Naive B cell (primary cell): ENCODE results near the gene PHLPP2. TPM values are rescaled to one million over a fixed set of nuclear protein-coding genes. Genes with fewer than 3 reads are reported as not detected.
A peak's percentile ranks its signal among the peaks of the same experiment; 100 is the strongest.

ENCODE experiments used
- ATAC-seq, 2 donors: fragments of 150-1000 bp; cut with Tn5 transposase; 2 replicates each; pipeline ENCODE4 v1.10.0; 2021; ENCODE audit warnings: low read depth in 2 of 2, mild to moderate bottlenecking in 2 of 2, moderate library complexity in 2 of 2
- DNase-seq: peaks from one replicate; pipeline ENCODE4 v3.0.0; 2022
- H3K27ac Mint-ChIP-seq, 6 donors: one replicate each; pipeline ENCODE4 v1.8.0; 2020 to 2022; ENCODE audit warnings: mild to moderate bottlenecking in 6 of 6, mixed read lengths in 6 of 6, moderate library complexity in 5 of 6, inconsistent platforms in 2 of 6
- H3K27me3 Mint-ChIP-seq, 3 donors: one replicate each; pipeline ENCODE4 v1.8.0; 2021 to 2022; ENCODE audit warnings: mixed read lengths in 3 of 3, mild to moderate bottlenecking in 1 of 3
- H3K36me3 Mint-ChIP-seq, 2 donors: one replicate each; pipeline ENCODE4 v1.8.0; 2020 to 2022; ENCODE audit warnings: mixed read lengths in 2 of 2, inconsistent platforms in 1 of 2, mild to moderate bottlenecking in 1 of 2
- H3K4me1 Mint-ChIP-seq, 3 donors: one replicate each; pipeline ENCODE4 v1.8.0; 2020 to 2022; ENCODE audit warnings: mixed read lengths in 3 of 3, inconsistent platforms in 1 of 3, mild to moderate bottlenecking in 1 of 3, moderate library complexity in 1 of 3
- H3K4me3 Mint-ChIP-seq, 8 donors: one replicate each; pipeline ENCODE4 v1.8.0; 2020 to 2022; ENCODE audit warnings: mild to moderate bottlenecking in 8 of 8, mixed read lengths in 8 of 8, moderate library complexity in 8 of 8, inconsistent platforms in 2 of 8
- H3K9me3 Mint-ChIP-seq, 7 donors: one replicate each; pipeline ENCODE4 v1.8.0; 2020 to 2022; ENCODE audit warnings: mixed read lengths in 7 of 7, mild to moderate bottlenecking in 5 of 7, inconsistent platforms in 2 of 7, moderate library complexity in 1 of 7
- polyA plus RNA-seq, 6 donors: library from polyadenylated mRNA; unstranded; fragments of 300-500 nt; fragmentation: Illumina TruSeq; gene quantifications; one replicate each; pipeline ENCODE4 v1.2.3, GENCODE V29; 2021; ENCODE audit warnings: low read depth in 6 of 6

The PHLPP2 gene
- 1 to 10 TPM; 1.1 to 6.6 (median 4.0) TPM for polyA plus RNA-seq

- DNase-seq: no peak
- H3K36me3 Mint-ChIP-seq: no peaks in the 10 kb centered on the region
- no peaks in the 10 kb centered on the region for H3K9me3 Mint-ChIP-seq
- peak within 1 kb of the TSS; percentile 32 to 98 (median 92) for H3K27ac Mint-ChIP-seq
- H3K4me3 Mint-ChIP-seq: peak within 1 kb of the TSS; percentile 76 to 93 (median 90)
- ATAC-seq: no peak
- no peaks in the 10 kb centered on the region for H3K27me3 Mint-ChIP-seq
- peaks cover 38 to 63% (median 38%) of the 10 kb centered on the region in 3 donors for H3K4me1 Mint-ChIP-seq
Observed at GRCh38 chr16:71724320-71724751, at the start of gene PHLPP2. Gene PHLPP2 (minus strand): TSS chr16:71724701. CDS start chr16:71714795, 9,906 bp downstream.

- peaks cover 0 to 10% of the 10 kb centered on the region in 2 donors for H3K36me3 Mint-ChIP-seq
- no peak for ATAC-seq
- no peaks in the 10 kb centered on the region for H3K9me3 Mint-ChIP-seq
- no peak for DNase-seq
- no peaks in the 10 kb centered on the region for H3K27me3 Mint-ChIP-seq
- H3K4me1 Mint-ChIP-seq: peaks cover 5 to 10% (median 6%) of the 10 kb centered on the region in 3 donors
- no peak overlapping the region for H3K4me3 Mint-ChIP-seq
- H3K27ac Mint-ChIP-seq: peak overlapping the region in 1 of 6 donors; percentile 14
Observed at GRCh38 chr16:71771571-71771970, 47.1 kb upstream of the PHLPP2 start.

GRCh38 chr16:71769222-71769621 is 44.7 kb upstream of the PHLPP2 start:
- peaks cover 0 to 10% of the 10 kb centered on the region in 2 donors for H3K36me3 Mint-ChIP-seq
- H3K4me1 Mint-ChIP-seq: no peaks in the 10 kb centered on the region
- H3K27ac Mint-ChIP-seq: peak overlapping the region in 2 of 6 donors; percentile 57 to 65
- H3K27me3 Mint-ChIP-seq: no peaks in the 10 kb centered on the region
- ATAC-seq (no peak), DNase-seq (no peak)
- H3K4me3 Mint-ChIP-seq: no peak overlapping the region
- H3K9me3 Mint-ChIP-seq: no peaks in the 10 kb centered on the region

GRCh38 chr16:71767060-71767900 is 42.8 kb upstream of the PHLPP2 start:
- no peak for DNase-seq
- Mint-ChIP-seq H3K36me3 (peaks cover 0 to 22% of the 10 kb centered on the region in 2 donors), H3K27me3 (no peaks in the 10 kb centered on the region), H3K9me3 (no peaks in the 10 kb centered on the region), H3K4me3 (no peak overlapping the region), H3K4me1 (no peaks in the 10 kb centered on the region), H3K27ac (peak overlapping the region in 3 of 6 donors; percentile 22 to 47 (median 28))
- no peak for ATAC-seq

GRCh38 chr16:71762186-71762585 is 37.7 kb upstream of the PHLPP2 start:
- Mint-ChIP-seq H3K4me3 (no peak overlapping the region), H3K27ac (peak overlapping the region in 1 of 6 donors; percentile 44), H3K4me1 (no peaks in the 10 kb centered on the region), H3K9me3 (no peaks in the 10 kb centered on the region), H3K36me3 (peaks cover 0 to 14% of the 10 kb centered on the region in 2 donors), H3K27me3 (no peaks in the 10 kb centered on the region)
- DNase-seq: no peak
- ATAC-seq: no peak

GRCh38 chr16:71761097-71761496 is 36.6 kb upstream of the PHLPP2 start:
- no peak overlapping the region for H3K4me3 Mint-ChIP-seq
- DNase-seq: no peak
- no peaks in the 10 kb centered on the region for H3K9me3 Mint-ChIP-seq
- H3K36me3 Mint-ChIP-seq: peaks cover 0 to 17% of the 10 kb centered on the region in 2 donors
- no peaks in the 10 kb centered on the region for H3K27me3 Mint-ChIP-seq
- ATAC-seq: no peak
- H3K27ac Mint-ChIP-seq: no peak overlapping the region
- no peaks in the 10 kb centered on the region for H3K4me1 Mint-ChIP-seq

GRCh38 chr16:71758293-71758760 is 33.8 kb upstream of the PHLPP2 start:
- no peak for ATAC-seq
- Mint-ChIP-seq H3K27me3 (no peaks in the 10 kb centered on the region), H3K4me3 (no peak overlapping the region), H3K27ac (no peak overlapping the region), H3K9me3 (no peaks in the 10 kb centered on the region), H3K36me3 (peaks cover 8 to 20% of the 10 kb centered on the region in 2 donors), H3K4me1 (peaks cover 0 to 9% (median 3%) of the 10 kb centered on the region in 3 donors)
- no peak for DNase-seq

GRCh38 chr16:71754652-71755051 is 30.2 kb upstream of the PHLPP2 start:
- no peaks in the 10 kb centered on the region for H3K9me3 Mint-ChIP-seq
- H3K4me1 Mint-ChIP-seq: peaks cover 0 to 12% (median 5%) of the 10 kb centered on the region in 3 donors
- ATAC-seq (no peak), DNase-seq (no peak)
- no peak overlapping the region for H3K4me3 Mint-ChIP-seq
- H3K27ac Mint-ChIP-seq: peak overlapping the region in 1 of 6 donors; percentile 49
- no peaks in the 10 kb centered on the region for H3K27me3 Mint-ChIP-seq
- peaks cover 17% of the 10 kb centered on the region in 2 donors for H3K36me3 Mint-ChIP-seq

GRCh38 chr16:71754108-71754507 is 29.6 kb upstream of the PHLPP2 start:
- Mint-ChIP-seq H3K36me3 (peaks cover 19 to 21% of the 10 kb centered on the region in 2 donors), H3K4me1 (peaks cover 0 to 12% (median 5%) of the 10 kb centered on the region in 3 donors), H3K27me3 (no peaks in the 10 kb centered on the region), H3K27ac (peak overlapping the region in 3 of 6 donors; percentile 44 to 94 (median 89)), H3K4me3 (no peak overlapping the region), H3K9me3 (no peaks in the 10 kb centered on the region)
- no peak for DNase-seq
- ATAC-seq: no peak

GRCh38 chr16:71748226-71748625 is 23.7 kb upstream of the PHLPP2 start:
- no peak for DNase-seq
- H3K36me3 Mint-ChIP-seq: peaks cover 19 to 29% of the 10 kb centered on the region in 2 donors
- no peaks in the 10 kb centered on the region for H3K9me3 Mint-ChIP-seq
- peak overlapping the region in 3 of 6 donors; percentile 33 to 79 (median 42) for H3K27ac Mint-ChIP-seq
- no peak overlapping the region for H3K4me3 Mint-ChIP-seq
- ATAC-seq: no peak
- H3K4me1 Mint-ChIP-seq: peaks cover 2 to 4% (median 3%) of the 10 kb centered on the region in 3 donors
- no peaks in the 10 kb centered on the region for H3K27me3 Mint-ChIP-seq

GRCh38 chr16:71746442-71747046 is 22.0 kb upstream of the PHLPP2 start:
- Mint-ChIP-seq H3K27ac (peak overlapping the region in 1 of 6 donors; percentile 34), H3K27me3 (no peaks in the 10 kb centered on the region), H3K4me3 (no peak overlapping the region), H3K36me3 (peaks cover 16 to 26% of the 10 kb centered on the region in 2 donors), H3K4me1 (peaks cover 0 to 3% (median 3%) of the 10 kb centered on the region in 3 donors), H3K9me3 (no peaks in the 10 kb centered on the region)
- DNase-seq (peak; percentile 46), ATAC-seq (peak; percentile 41 to 77)

GRCh38 chr16:71738855-71739254 is 14.4 kb upstream of the PHLPP2 start:
- H3K27ac Mint-ChIP-seq: peak overlapping the region in 2 of 6 donors; percentile 59 to 93
- H3K4me1 Mint-ChIP-seq: no peaks in the 10 kb centered on the region
- no peaks in the 10 kb centered on the region for H3K27me3 Mint-ChIP-seq
- H3K9me3 Mint-ChIP-seq: no peaks in the 10 kb centered on the region
- DNase-seq: no peak
- H3K36me3 Mint-ChIP-seq: peaks cover 10 to 19% of the 10 kb centered on the region in 2 donors
- no peak overlapping the region for H3K4me3 Mint-ChIP-seq
- ATAC-seq: no peak

- peaks cover 17 to 26% of the 10 kb centered on the region in 2 donors for H3K36me3 Mint-ChIP-seq
- peaks cover 0 to 3% (median 0%) of the 10 kb centered on the region in 3 donors for H3K4me1 Mint-ChIP-seq
- no peak for ATAC-seq
- no peak for DNase-seq
- peak overlapping the region in 1 of 6 donors; percentile 47 for H3K27ac Mint-ChIP-seq
- no peaks in the 10 kb centered on the region for H3K27me3 Mint-ChIP-seq
- no peaks in the 10 kb centered on the region for H3K9me3 Mint-ChIP-seq
- H3K4me3 Mint-ChIP-seq: no peak overlapping the region
Observed at GRCh38 chr16:71737501-71737900, 13.0 kb upstream of the PHLPP2 start.
